ENCODE measurements around the gene OR10V1.

GRCh38 chr11:59728913-59729312 lies 15.3 kb upstream of the OR10V1 start:
- TF ChIP-seq POLR2A (IDR thresholded peaks at IDR 0.05) (no peak), EP300 (IDR thresholded peaks at IDR 0.05) (no peak), CTCF (IDR thresholded peaks at IDR 0.05) (no peak)
